ENCODE measurements around the gene C11orf54.

DNA sequence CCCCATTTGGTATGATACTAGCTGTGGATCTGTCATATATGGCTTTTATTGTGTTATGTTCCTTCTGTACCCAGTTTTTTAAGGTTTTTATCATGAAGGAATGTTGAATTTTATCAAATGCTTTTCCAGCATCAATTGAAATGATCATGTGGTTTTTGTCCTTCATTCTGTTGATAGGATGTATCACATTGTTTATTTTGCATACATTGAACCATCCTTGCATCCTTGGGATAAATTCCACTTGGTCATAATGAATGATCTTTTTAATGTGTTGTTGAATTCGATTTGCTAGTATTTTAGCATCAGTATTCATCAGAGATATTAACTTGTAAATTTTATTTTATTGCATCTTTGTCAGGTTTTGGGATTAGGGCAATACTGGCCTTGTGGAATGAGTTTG is 31.2 kb upstream of the C11orf54 start:
- no peak for TF ChIP-seq POLR2AphosphoS2 (conservative IDR thresholded peaks at IDR 0.05; ENCODE audit: low read length)
- TF ChIP-seq, protein P1, sequence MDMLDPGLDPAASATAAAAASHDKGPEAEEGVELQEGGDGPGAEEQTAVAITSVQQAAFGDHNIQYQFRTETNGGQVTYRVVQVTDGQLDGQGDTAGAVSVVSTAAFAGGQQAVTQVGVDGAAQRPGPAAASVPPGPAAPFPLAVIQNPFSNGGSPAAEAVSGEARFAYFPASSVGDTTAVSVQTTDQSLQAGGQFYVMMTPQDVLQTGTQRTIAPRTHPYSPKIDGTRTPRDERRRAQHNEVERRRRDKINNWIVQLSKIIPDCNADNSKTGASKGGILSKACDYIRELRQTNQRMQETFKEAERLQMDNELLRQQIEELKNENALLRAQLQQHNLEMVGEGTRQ (IDR thresholded peaks at IDR 0.05) = no peak
- TF ChIP-seq RAD21 (conservative IDR thresholded peaks at IDR 0.05 in 1 of 2, IDR thresholded peaks at IDR 0.05 in 1 of 2) = no peak
- TF ChIP-seq, protein P2, sequence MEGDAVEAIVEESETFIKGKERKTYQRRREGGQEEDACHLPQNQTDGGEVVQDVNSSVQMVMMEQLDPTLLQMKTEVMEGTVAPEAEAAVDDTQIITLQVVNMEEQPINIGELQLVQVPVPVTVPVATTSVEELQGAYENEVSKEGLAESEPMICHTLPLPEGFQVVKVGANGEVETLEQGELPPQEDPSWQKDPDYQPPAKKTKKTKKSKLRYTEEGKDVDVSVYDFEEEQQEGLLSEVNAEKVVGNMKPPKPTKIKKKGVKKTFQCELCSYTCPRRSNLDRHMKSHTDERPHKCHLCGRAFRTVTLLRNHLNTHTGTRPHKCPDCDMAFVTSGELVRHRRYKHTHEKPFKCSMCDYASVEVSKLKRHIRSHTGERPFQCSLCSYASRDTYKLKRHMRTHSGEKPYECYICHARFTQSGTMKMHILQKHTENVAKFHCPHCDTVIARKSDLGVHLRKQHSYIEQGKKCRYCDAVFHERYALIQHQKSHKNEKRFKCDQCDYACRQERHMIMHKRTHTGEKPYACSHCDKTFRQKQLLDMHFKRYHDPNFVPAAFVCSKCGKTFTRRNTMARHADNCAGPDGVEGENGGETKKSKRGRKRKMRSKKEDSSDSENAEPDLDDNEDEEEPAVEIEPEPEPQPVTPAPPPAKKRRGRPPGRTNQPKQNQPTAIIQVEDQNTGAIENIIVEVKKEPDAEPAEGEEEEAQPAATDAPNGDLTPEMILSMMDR (IDR thresholded peaks at IDR 0.05) = no peak
- TF ChIP-seq BHLHE40 (IDR thresholded peaks at IDR 0.05; ENCODE audit: low read depth, low read length) = no peak
- TF ChIP-seq CEBPB (IDR thresholded peaks at IDR 0.05) = no peak
- TF ChIP-seq, protein P3, sequence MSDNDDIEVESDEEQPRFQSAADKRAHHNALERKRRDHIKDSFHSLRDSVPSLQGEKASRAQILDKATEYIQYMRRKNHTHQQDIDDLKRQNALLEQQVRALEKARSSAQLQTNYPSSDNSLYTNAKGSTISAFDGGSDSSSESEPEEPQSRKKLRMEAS (IDR thresholded peaks at IDR 0.05) = no peak
